HG03108 (cell line): ENCODE results near the gene TOPBP1.
"Not testable (repeated sequence)": the region's sequence is repeated elsewhere in the genome, so short reads cannot be mapped to it uniquely, and the experiment has no call there.

Experiments used
- ATAC-seq: cut with Tn5 transposase; IDR thresholded peaks from one replicate; pipeline ENCODE4 v1.9.1; 2021; ENCODE audit warnings: moderate library complexity; ENCODE audit not compliant: unreplicated experiment

The TOPBP1 gene

DNA sequence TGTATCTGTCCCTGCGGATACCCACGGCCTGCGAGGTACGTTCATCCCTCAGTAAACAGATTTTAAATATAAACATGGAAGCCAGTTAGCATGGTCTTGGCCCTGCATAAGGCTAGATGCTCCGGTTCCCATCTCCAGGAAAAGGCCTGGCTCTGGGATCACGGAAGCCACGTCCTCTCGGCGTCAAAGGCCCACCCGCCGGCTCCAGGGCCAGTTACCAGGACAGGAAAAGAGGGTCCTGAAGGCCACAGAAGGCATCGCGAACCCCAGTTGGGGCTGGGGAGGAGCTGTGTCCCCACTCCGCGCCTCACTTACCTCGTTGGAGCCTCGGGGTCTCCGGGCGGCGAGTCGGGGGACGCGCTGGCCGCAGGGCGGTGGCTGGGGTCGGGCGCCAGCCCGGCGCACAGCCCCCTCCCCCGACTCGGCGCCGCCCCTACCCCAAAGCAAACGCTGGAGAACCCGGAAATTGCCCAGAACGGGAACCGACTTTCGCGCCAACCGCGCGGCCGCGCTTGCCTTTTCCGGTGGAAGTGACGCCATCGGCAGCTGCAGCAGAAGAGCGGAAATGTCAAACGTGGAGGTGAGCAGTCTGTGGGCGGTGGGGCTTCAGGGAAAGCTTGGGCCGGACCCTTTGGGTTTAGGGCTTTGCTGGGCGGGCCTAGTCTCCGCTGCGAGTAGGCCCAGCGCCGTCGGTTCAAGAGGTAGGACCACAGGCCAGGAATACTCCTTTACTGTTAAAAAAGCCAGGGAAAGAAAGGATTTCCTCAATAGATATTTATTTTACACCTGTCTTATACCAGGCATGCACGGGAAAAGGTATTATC is at the start of gene TOPBP1:
TSS of gene TOPBP1 (minus strand) at position 488 of the 824 bp plus-strand sequence. CDS start 814 bp downstream, outside the sequence.
- ATAC-seq, result peak; percentile 86

DNA sequence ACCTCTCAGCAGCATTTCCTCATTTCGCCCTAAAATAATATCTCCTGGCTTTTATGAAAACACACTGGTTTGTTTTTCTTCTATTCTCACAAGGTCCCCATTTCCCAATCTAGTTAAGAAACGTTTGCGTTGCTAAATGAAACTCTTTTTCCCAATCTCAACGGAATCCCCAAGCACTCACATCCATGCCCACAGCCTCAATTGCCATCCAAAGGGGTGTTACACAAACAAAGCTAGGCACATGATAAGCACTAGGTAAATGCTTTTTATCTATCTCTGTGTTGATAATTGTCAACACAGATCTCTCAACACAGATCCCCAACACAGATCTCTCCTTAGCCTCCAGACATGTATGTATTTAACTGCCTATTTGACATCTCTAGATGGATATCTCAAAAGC is 49.3 kb upstream of the TOPBP1 start:
- no peak for ATAC-seq

DNA sequence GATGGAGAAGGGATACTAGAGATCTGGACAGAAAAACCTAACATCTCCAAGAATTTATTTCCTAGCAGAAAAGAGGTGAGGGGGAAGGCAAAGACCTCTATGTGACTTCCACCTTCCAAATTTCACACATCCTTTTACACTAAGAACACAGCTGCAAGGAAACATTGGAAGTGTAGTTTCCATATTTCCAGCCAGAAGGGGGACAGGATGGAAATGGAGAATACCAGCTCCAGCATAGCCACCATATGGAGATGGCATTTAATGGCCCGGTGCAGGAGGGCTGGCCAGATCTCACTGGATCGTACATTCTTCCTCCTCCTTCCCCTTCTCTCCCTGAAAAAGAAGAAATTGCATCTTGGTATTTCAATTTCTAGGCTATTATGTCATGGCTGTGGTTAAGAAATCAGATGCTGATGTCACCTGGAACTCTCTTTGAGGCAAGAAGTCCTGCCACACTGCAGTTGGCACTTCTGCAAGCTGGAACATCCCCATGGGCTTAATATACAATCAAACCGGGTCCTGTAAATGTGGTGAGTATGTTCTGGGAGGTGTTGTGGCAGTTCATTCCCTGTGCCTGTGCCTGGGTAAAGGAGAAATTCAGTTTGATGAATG is 47.5 kb upstream of the TOPBP1 start:
- ATAC-seq, result no peak

DNA sequence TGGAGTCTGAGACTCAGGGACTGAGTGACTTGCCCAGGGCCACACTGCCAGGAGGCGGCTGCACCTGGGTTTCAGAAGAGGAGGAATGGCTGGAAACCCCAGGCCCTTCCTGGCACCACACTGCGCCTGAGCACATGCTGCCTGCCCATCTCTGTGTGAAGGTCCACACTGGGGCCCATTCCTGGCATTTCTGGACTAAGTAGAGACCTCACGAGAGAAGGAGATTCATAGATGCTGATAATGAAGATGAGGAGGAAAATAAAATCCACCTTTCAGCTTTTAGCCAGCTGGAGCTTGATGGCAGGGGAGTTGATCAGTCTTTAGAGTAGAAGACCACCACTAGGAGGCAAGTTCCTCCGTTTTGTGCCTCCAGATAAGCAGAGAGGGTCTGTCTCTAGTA is 44.3 kb upstream of the TOPBP1 start:
- no peak for ATAC-seq

DNA sequence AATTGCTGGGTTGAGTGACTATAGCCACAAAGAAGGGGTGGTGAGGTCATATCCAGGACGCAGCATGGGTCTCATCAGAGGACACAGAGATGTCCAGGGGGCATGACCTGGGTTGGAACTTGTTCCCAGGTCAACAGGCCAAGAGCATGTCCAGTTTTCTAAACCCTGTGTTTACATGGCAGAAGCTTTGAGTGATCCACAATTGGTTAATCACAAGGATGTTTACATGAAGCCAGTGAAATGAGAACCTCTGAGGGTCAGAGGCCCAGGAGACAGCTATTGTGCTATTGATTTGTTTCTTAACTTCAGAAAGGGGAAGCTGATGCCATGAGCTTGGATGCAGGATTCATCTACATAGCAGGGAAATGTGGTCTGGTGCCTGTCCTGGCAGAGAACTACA is 42.2 kb upstream of the TOPBP1 start:
- ATAC-seq, result no peak

DNA sequence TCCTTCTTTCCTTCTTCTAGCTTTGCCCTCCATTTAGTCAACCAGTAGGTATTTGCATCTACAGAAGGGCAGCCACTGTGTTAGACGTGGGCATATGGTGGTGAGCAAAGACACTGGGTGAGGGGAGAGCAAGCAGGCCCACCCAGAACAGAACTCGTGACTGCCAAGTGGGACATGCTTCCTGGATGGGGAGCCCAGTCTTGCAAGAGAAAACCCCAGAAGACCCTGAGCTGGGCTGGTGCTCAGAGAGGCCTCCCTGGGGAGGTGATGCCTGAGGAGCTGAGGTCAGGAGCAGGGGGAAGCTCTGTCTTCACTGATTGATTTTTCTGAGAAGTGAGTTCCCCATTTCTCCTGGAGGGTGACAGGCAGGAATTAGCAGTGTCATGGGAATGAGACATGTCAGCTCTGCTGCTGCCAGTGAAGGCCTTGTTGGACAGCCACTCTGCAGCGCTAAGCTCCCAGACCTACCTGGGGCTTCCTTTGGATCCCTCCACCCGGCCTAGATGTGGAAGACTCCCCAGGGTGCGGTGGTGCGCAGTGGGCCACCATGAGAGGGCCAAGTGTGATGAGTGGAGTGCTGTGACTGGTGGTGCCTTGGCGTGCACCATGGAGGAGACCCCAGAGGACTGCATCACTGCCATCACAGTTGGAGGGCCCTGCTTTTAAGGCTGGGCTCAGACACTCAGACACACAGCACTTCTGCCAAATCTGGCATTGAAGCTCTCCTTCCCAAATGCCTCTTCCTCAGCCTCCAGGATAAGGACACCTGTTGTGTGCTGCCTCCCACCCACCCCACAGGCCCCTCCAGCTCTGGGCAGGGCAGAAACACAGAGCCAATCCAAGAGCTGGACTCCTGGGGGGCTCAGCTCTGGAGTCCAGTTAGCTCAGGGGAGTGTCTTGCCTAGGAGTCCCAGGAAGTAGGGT is 40.0 kb upstream of the TOPBP1 start:
- ATAC-seq, result no peak

DNA sequence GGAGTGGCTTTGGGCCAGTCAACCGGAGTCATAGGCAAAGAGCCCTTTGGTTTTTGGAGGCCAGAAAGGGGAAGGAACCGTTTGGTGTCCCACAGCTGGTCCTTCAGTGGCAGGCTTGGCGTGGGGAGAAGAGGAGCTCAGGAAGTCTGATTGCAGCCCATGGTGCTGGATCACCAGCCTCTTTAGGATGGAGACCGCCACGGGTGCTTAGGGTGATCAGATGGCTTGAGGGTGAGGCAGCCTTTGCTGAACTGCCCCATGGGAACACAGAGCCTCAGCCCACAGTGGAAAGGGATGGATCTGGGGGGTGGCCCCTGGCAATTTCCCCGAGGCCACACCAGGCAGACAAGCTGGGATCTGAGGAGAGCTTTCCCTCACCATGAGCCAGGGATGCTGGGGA is 38.6 kb upstream of the TOPBP1 start:
- no peak for ATAC-seq

DNA sequence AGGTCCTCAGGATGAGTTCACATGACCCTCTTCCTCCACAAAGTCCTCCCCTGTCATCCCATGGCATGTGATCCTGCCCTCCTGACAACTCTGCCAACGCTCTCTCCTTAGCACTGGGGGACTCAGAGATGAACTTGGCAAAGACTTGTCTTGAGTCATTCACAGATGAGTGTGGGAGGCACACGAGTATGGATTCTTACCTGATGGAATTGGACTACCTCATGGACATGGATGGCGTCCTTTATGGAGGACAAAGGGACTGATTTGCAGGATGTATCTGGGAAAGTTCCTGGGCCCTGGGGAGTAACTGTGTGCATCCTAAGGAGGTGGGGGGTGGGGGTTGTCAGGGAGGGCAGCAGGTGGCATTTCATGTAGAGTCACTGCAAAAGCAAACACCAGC is 38.2 kb upstream of the TOPBP1 start:
- no peak for ATAC-seq

DNA sequence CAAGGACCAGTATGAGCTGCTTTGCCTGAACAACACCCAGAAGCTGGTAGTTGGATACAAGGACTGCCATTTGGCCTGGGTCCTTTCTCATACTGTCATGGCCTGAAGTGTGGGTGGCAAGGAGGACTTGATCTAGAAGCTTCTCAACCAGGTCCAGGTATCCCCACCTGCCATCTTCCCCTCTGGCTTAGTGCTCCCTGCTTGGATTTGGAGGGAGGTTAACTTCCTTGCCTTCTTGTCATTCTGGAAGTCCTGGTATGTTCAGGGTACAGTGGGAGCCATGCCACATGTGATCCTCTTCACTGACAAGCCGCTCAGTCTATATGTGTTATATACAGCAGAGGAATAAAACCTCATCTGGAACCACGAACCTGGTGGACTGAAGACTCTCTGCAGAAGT is 37.7 kb upstream of the TOPBP1 start:
- ATAC-seq, result no peak

DNA sequence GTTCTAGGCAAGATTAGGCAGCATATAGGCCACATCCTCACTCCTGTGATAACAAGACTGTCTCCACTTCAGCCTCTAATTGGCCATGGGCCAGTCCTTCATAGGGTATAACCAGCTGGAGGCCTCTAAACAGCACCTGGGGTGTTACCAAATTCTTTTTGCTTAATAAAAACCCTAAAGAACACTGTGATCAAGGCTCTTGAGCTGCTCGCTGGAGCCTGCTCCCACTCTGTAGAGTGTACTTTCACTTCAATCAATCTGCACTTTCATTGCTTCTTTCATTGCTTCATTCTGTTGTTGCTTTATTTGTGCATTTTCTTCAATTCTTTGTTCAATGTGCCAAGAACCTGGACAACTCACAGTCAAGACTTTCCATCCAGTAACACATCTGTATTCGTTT is 36.2 kb upstream of the TOPBP1 start:
- no peak for ATAC-seq

DNA sequence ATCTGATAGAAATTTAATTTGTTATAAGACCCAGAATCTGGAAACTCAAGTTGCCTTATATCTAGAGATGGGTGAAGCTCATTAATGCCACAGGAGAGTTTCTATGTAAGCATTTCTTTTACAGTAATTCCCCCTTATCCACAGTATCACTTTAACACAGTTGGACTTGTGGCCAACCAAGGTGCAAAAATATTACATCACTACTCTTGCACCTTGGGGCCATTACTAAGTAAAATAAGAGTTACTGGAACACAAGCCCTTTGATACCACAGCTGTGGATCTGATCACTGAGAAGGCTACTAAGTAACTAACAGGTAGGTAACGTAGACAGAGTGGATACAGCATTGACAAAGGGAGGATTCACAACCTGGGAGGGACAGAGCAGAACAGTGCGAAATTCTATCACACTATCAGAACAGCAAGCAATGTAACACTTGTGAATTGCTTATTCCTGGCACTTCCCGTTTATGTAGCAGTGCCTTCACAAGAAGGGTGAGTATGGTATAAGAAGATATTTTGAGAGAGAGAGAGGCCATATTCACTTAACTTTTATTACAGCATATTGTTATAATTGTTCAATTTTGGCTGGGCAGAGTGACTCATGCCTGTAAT is 33.9 kb upstream of the TOPBP1 start:
- no peak for ATAC-seq

DNA sequence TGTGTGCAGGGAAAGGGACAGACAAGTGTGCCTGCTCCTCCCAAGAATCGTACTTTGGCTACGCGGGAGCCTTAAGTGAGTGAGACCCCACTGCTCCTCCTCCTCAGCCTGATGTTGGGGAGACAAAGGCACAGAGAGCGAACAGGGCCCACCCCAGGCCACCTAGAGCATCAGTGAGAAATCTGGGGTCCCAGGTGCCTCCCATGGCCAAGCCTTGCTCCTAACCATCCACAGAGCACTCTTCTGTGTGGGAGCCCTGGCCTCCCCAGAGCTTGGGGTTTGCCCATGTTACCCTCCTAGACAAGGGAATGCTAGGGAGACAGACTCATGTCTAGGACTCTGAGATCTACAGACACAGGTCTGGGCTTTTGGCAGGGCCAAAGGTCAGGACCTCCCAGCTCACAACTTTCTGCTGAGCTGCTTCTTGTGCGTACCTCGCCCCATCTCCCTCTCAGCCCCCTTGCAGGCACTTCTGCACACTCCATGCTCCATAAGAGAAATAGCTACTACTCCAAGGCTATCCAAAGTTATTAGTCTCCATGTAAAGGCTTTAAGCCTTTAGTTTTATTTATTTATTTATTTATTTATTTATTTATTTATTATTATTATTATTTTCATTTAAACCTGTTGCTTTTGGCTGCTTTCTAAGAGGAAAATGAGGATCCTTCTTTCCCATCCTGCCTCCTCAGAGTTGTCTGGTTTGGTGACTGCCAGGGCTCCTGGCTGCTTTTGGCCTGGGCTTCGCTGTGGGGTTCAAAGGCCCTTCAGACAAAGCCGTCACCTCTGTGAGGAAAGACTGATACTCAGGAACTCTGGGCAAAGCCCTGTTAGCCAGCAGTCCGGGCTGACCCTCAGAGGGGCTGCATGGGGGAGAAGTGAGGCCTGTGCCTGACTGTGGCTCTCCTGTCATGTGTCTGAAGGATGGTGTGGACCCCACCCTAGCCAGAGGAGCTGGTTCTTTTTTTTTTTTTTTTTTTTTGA is 32.8 kb upstream of the TOPBP1 start:
- ATAC-seq, result no peak

DNA sequence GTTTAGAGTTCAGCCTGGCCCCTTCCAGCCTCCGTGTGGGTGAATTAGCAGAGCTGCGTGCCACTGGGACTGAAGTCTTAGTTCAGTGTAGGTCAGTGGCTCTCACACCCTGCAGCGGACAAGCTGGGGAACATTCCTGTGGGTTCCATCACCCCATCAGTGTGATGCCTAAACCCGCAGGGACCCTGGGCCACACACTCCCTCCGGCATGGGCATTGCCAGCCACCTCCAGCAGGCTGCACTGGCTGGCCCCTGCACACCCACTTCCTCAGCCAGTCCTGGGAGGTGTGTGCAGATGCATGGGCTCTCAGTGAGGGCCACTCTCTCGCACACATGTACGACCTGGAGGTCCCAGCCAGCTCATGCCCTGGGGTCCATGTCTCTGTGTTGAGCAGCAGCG is 32.1 kb upstream of the TOPBP1 start:
- no peak for ATAC-seq

DNA sequence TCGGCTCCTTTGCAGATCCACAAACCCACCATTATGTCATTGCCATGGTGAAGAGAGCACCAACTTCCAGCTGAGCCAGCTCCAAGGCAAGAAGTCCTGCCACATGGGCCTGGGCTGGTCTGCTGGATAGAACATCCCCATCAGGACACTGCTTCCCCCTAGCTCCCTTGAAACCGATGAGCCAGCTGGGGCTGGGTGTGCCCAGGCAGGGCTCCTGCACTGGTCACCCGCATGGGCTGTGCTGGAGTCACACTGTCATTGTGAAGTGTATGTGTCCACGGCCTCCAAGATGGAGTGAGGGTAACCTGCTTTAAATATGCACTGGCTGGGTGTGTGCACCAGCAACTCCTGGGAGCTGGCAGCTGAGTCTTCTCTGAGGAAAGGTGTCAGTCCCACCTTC is 31.0 kb upstream of the TOPBP1 start:
- no peak for ATAC-seq

DNA sequence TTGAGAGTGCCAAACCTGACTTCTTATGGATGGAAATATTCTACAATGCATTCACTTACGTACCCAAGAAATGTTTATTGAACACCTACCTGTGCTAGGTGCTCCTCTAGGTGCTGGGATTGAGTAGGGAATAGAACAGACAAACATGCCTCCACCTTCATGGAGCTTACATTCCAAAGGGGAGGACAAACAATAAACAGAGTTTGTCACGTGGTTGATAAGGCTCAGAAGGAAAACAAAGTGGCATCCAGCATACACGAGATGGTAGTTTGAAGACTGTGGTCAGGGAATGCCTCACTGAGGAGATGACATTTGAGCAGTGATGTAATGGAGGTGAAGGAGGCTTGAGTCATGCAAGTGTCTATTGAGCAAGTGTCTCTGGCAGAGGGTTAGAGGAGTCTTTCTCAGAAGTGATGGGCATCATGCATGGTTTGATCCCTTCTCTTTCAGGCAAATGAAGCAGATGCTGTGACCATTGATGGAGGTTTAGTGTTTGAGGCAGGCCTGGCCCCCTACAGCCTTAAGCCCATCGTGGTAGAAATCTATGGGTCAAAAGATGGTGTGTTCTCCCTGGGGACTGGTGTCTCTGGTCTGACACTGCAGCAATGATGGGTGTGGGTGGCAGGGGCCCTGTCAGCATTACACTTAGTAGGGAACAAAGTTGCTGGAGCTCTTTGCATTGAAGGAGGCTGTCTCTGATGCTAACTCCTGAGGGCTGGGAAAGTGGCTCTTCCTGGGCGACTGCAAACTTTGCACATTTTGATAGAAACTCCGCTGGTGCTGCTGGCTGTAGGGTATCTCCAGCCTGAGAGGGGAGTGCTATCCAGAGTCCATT is 29.7 kb upstream of the TOPBP1 start:
- no peak for ATAC-seq

DNA sequence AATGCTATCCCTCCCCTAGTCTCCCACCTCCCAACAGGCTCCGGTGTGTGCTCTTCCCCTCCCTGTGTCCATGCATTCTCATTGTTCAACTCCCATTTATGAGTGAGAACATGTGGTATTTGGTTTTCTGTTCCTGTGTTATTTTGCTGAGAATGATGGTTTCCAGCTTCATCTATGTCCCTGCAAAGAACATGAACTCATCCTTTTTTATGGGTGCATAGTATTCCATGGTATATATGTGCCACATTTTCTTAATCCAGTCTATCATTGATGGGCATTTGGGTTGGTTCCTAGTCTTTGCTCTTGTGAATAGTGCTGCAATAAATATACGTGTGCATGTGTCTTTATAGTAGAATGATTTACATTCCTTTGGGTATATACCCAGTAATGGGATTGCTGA is 16.3 kb upstream of the TOPBP1 start:
- not testable (repeated sequence) for ATAC-seq

DNA sequence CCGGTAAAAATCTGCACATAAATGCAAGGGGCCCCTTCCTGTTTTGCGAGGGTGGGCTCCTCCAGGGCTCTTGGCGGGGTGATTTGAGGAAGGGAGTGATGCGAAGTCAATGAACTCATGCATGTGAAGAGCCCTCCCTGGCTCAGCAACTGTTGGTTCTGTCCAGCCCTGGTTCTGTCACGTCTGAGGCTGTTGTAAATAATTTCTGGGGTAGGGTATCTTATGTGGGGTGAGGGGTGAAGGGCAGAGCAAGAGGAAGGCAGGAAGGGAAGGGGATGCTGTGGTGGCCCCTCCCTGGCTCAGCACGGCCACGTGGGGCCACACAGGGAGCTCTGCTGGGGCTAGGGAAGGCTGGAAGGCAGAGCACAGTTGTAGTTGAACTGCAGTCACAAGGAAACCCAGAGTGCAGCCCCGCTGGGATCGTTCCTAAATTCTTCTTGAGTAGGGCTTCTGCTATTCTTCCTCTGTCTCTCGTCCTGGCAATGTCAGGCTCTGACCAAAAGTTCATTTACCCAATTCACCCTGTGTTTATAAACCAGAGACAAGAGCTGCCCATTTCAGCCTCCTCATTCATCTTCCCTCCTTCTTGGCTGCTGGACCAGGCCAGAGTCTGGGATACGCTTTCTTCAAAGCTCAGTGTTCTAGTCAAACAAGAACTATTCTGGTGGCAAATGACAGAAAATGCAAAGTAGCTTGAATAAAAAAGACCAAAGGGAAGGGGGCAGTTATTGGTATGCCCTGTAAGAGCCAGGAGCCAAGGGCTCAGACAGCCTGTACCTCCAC is 14.8 kb upstream of the TOPBP1 start:
- no peak for ATAC-seq

DNA sequence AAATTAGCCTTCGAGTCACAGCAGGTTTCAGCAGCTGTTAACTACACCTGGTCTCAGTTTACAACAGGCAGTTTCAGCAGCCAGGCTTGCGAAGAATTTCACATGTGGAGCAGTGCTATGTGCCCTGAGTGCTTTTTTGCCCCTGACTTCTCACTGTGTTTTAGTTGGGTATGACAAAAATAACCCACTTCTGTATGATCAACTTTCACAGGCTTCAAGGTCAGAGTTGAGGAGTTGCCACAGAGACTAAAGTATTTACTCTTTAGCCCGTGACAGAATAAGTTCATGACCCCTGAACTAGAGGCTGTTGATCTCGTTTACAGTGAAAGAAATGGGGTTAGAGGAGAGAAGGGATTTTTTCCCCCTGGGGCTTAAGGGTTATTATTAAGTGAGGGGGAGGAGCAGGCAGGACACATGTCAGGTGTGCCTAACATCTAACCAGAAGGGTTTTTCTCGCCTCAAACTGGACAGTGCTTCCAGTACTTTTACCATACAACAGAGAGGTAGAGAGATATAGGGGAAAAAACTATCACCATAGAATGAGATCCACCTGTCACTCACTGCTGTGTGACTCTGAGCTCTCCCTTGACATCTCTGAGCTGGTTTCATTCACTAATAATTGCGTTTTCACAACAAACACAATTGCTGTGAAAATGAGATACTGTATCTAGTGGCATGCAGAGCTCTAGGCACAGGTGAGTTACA is 14.0 kb upstream of the TOPBP1 start:
- ATAC-seq, result peak; percentile 85
